GM12865 (cell line): ENCODE measurements around the gene CLDN5.

Source experiments
- DNase-seq: peaks from one replicate; pipeline ENCODE4 v3.0.0; 2010; ENCODE audit warnings: low read depth
- H3K4me3 ChIP-seq: 2 replicates; pipeline ENCODE4 v1.5.1; 2011; ENCODE audit warnings: mild to moderate bottlenecking, low read depth, low read length, control low read depth
- TF ChIP-seq, protein P1 (sequence below): IDR thresholded peaks from 2 replicates; pipeline ENCODE4 v1.5.1; 2011; ENCODE audit warnings: low read length, control low read depth, low read depth, inconsistent platforms; ENCODE audit not compliant: insufficient read depth; ENCODE audit errors: missing control alignments

The CLDN5 gene

DNA sequence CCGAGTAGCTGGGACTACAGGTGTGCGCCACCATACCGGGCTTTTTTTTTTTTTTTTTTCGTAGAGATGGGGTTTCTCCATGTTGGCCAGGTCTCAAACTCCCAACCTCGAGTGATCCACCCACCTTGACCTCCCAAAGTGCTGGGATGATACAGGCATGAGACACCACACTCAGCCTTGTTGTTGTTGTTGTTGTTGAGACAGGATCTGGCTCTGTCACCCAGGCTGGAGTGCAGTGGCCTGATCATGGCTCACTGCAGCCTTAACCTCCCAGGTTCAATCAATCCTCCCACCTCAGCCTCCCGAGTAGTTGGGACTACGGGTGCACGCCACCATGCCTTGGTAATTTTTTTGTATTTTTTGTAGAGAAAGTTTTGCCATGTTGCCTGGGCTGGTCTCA is 23.4 kb upstream of the CLDN5 start:
- DNase-seq, result no peak
- TF ChIP-seq, protein P1, sequence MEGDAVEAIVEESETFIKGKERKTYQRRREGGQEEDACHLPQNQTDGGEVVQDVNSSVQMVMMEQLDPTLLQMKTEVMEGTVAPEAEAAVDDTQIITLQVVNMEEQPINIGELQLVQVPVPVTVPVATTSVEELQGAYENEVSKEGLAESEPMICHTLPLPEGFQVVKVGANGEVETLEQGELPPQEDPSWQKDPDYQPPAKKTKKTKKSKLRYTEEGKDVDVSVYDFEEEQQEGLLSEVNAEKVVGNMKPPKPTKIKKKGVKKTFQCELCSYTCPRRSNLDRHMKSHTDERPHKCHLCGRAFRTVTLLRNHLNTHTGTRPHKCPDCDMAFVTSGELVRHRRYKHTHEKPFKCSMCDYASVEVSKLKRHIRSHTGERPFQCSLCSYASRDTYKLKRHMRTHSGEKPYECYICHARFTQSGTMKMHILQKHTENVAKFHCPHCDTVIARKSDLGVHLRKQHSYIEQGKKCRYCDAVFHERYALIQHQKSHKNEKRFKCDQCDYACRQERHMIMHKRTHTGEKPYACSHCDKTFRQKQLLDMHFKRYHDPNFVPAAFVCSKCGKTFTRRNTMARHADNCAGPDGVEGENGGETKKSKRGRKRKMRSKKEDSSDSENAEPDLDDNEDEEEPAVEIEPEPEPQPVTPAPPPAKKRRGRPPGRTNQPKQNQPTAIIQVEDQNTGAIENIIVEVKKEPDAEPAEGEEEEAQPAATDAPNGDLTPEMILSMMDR, result no peak

DNA sequence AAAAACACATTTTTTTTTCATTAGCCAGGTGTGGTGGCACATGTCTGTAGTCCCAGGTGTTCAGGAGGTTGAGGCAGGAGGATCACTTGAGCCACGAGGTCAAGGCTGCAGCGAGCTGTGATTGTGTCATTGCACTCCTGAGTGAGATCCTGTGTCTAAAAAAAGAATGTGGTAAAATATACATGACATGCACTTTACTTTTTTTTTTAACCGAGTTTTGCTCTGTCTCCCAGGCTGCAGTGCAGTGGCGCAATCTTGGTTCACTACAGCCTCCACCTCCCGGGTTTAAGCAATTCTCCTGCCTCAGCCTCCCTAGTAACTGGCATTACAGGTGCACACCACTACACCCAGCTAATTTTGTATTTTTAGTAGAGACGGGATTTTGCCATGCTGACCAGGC is 22.5 kb upstream of the CLDN5 start:
- H3K4me3 ChIP-seq, result no peak overlapping the region
- DNase-seq, result no peak
- TF ChIP-seq, protein P1, result no peak

More for the DNA sequence above, 23.4 kb upstream of the CLDN5 start:
- H3K4me3 ChIP-seq, result no peak overlapping the region

GRCh38 chr22:19545935-19546207 is 21.7 kb upstream of the CLDN5 start:
- no peak for DNase-seq
- TF ChIP-seq, protein P1, result no peak
- H3K4me3 ChIP-seq, result no peak overlapping the region

DNA sequence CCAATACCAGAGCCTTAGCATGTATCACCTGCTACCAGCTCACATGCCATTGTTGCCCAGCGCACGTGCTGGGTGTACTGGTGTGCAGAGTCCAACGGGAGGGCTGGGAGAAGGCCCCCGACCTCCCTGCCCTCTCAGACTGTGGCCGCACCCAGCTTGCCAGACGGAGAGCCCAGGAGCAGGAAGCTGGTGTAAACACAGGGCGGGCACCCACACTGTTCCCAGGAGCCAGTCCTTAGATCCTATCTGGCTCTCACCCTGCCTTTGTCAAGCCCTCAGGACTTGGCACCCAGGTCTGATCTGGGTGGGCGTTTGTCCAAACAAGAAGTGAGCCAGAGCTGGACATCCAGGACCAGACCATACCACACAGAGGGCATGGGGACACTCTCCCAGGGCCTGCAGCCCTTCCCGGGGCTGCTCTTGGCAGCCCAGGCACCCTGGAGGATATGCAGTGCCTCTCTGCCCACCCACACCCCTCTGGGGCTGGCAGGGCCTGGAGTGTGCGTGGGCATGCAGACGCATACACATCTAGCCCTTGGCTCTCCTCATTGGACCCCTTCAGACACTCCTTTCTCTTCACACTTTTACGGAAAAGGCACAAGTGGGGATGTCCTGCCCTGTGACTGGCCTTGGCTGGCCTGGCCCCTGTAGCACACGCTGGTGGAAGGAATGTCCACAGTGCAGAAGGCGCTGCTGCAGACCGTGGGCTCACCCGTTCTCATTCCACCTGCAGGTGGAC is 19.9 kb upstream of the CLDN5 start:
- no peak overlapping the region for H3K4me3 ChIP-seq
- no peak for DNase-seq
- TF ChIP-seq, protein P1, result no peak

DNA sequence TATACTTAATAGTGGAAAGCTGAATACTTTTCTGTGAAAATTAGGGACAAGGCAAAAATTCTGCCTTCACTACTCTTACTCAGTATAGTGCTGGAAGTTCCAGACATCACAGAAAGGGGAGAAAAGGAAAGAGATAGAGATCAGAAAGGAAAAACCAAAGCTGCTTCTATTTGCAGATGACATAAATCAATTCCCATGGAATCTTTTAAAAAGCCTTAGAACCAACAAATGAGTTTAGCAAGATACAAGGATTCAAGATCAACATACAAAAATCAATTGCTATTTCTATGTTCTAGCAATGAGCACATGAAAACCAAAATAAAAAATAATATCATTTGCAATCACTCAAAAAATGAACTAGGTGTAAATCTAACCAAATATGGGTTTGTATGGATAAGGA is 16.2 kb upstream of the CLDN5 start:
- no peak for DNase-seq
- H3K4me3 ChIP-seq, result no peak overlapping the region
- TF ChIP-seq, protein P1, result no peak

- TF ChIP-seq, protein P1, result no peak
- DNase-seq, result no peak
- no peak overlapping the region for H3K4me3 ChIP-seq
Observed at GRCh38 chr22:19537941-19538488, 13.8 kb upstream of the CLDN5 start.

GRCh38 chr22:19536564-19536963 is 12.4 kb upstream of the CLDN5 start:
- TF ChIP-seq, protein P1, result no peak
- no peak overlapping the region for H3K4me3 ChIP-seq
- DNase-seq, result no peak
